Thoracic aorta (tissue), 2 donors: ENCODE measurements around the gene STX1B. TPM values are rescaled to one million over a fixed set of nuclear protein-coding genes. Genes with fewer than 3 reads are reported as not detected.
A peak's percentile ranks its signal among the peaks of the same experiment; 100 is the strongest.

Experiments
- ATAC-seq: fragments of 150-250 bp; one replicate; pipeline ENCODE4 v1.8.0; 2017; ENCODE audit warnings: low read depth; ENCODE audit not compliant: insufficient number of reproducible peaks, low FRiP score
- DNase-seq: peaks from one replicate; pipeline ENCODE4 v3.0.0-alpha.2; 2020; ENCODE audit warnings: low spot score
- H3K27ac ChIP-seq, 2 donors: fragments of 200-600 bp; sonication (generic); 1 replicate in 1 of 2; 2 replicates in 1 of 2; pipeline ENCODE4 v1.5.1; 2016; ENCODE audit warnings: mild to moderate bottlenecking in 2 of 2, moderate library complexity in 2 of 2
- H3K27me3 ChIP-seq: fragments of 200-600 bp; sonication (generic); replicated peaks from 2 replicates; pipeline ENCODE4 v1.6.0; 2016; ENCODE audit warnings: mild to moderate bottlenecking; ENCODE audit not compliant: insufficient read depth
- H3K36me3 ChIP-seq: fragments of 200-600 bp; sonication (generic); one replicate; pipeline ENCODE4 v1.5.1; 2016
- H3K4me1 ChIP-seq, 2 donors: fragments of 200-600 bp; sonication (generic); 1 replicate in 1 of 2; 2 replicates in 1 of 2; pipeline versions ENCODE4 v1.5.1 to v1.6.0; 2016; ENCODE audit warnings: low read depth in 2 of 2, mild to moderate bottlenecking in 1 of 2; ENCODE audit not compliant: control insufficient read depth in 1 of 2
- H3K4me3 ChIP-seq: fragments of 200-600 bp; sonication (generic); 2 replicates; pipeline ENCODE4 v1.5.1; 2016; ENCODE audit warnings: mild to moderate bottlenecking
- H3K9me3 ChIP-seq: fragments of 200-600 bp; sonication (generic); 2 replicates; pipeline ENCODE4 v1.5.1; 2016
- total RNA-seq, 2 donors: library from RNA; depleted of rRNA; stranded (reverse); fragments of >200 nt; gene quantifications; one replicate each; pipeline versions ENCODE4 v1.1.0 to v1.2.3, GENCODE V29; 2016
- TF ChIP-seq, protein P1 (sequence below): fragments of 200-600 bp; sonication (generic); IDR thresholded peaks from one replicate; pipeline ENCODE4 v1.5.1; 2019; ENCODE audit warnings: antibody characterized with exemption

The STX1B gene
- total RNA-seq, 2 donors from 2014 or later, result 0.68 to 1.6 TPM

DNA sequence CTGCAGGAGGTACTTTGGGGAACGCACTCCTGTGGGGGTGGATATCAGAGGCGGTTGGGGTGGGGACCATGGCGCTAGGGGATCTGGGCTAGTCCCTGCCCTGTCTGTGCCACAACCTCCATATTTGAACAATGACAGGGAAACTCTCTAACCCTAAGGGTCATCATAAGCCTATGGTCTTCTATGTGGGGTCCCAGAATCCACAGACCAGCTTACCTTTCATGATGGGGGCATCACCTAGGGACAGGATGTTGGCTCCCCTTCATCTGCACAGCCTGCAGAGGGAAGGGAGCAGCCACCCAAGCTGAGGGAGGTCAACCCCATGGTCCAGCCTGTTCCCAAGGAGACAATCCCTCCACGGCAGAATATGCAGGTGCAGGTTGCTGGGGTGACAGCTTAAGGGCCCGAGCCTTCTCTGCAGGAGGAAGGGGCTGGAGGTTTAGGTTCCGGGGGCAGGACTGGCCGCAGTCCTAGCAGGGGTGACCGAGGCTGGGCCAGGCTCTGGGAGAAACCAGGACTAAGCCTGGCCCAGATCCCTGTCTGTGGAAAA is 59.8 kb downstream of the STX1B start:
- no peaks in the 10 kb centered on the region for H3K27me3 ChIP-seq
- peak overlapping the region; percentile 100 for H3K4me3 ChIP-seq
- H3K9me3 ChIP-seq, result no peaks in the 10 kb centered on the region
- no peak for DNase-seq
- peak overlapping the region; percentile 89 to 97 for H3K27ac ChIP-seq
- peaks cover 25 to 46% of the 10 kb centered on the region in 2 donors for H3K4me1 ChIP-seq
- no peaks in the 10 kb centered on the region for H3K36me3 ChIP-seq
- ATAC-seq, result no peak
- TF ChIP-seq, protein P1, sequence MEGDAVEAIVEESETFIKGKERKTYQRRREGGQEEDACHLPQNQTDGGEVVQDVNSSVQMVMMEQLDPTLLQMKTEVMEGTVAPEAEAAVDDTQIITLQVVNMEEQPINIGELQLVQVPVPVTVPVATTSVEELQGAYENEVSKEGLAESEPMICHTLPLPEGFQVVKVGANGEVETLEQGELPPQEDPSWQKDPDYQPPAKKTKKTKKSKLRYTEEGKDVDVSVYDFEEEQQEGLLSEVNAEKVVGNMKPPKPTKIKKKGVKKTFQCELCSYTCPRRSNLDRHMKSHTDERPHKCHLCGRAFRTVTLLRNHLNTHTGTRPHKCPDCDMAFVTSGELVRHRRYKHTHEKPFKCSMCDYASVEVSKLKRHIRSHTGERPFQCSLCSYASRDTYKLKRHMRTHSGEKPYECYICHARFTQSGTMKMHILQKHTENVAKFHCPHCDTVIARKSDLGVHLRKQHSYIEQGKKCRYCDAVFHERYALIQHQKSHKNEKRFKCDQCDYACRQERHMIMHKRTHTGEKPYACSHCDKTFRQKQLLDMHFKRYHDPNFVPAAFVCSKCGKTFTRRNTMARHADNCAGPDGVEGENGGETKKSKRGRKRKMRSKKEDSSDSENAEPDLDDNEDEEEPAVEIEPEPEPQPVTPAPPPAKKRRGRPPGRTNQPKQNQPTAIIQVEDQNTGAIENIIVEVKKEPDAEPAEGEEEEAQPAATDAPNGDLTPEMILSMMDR, result no peak

DNA sequence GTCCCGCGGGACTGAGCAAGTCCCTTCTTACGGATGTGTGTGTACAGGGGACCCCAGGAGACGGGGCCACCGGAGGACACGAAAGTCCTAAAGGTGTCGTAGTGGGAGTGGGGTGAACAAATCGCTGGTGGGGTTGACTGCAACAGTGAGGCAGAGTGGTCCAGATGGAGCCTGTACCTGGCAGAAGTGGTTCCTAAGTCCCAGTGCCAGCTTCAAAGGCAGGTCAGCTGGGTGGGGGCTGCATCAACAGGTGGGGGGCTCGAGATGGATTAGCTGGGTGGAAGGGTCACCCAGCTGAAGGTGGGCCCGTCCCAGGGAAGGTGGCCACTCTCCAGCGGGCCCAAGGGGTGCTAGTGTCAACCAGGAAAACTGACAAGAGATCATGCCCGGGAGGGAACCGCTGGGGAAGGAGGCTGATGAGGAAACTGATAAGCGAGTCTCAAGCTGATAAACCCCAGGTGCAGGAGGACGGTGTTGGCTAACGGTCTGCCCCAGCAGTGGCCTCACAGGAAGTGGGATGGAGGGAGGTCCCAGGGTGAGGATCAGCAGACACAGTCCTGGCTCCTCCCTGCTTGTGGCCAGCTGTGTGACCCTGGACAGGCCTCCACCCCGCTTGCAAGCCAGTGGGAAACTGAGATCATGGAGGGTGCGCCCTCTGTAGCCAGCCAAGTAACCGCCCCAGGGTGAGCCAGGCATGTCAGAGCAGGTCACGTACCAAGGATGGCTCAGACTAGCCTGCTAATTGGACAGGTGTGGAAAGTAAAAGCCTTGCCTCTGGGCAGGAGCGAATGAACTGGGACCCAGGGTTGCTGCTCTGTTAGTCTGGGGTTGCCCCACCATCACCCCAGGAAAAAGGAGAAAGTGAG is 60.6 kb downstream of the STX1B start:
- ATAC-seq, result no peak
- H3K36me3 ChIP-seq, result no peaks in the 10 kb centered on the region
- no peak for DNase-seq
- TF ChIP-seq, protein P1, result no peak
- peak overlapping the region; percentile 89 to 97 for H3K27ac ChIP-seq
- H3K4me3 ChIP-seq, result peak overlapping the region; percentile 100
- H3K4me1 ChIP-seq, result peaks cover 25 to 46% of the 10 kb centered on the region in 2 donors
- no peaks in the 10 kb centered on the region for H3K9me3 ChIP-seq
- no peaks in the 10 kb centered on the region for H3K27me3 ChIP-seq

DNA sequence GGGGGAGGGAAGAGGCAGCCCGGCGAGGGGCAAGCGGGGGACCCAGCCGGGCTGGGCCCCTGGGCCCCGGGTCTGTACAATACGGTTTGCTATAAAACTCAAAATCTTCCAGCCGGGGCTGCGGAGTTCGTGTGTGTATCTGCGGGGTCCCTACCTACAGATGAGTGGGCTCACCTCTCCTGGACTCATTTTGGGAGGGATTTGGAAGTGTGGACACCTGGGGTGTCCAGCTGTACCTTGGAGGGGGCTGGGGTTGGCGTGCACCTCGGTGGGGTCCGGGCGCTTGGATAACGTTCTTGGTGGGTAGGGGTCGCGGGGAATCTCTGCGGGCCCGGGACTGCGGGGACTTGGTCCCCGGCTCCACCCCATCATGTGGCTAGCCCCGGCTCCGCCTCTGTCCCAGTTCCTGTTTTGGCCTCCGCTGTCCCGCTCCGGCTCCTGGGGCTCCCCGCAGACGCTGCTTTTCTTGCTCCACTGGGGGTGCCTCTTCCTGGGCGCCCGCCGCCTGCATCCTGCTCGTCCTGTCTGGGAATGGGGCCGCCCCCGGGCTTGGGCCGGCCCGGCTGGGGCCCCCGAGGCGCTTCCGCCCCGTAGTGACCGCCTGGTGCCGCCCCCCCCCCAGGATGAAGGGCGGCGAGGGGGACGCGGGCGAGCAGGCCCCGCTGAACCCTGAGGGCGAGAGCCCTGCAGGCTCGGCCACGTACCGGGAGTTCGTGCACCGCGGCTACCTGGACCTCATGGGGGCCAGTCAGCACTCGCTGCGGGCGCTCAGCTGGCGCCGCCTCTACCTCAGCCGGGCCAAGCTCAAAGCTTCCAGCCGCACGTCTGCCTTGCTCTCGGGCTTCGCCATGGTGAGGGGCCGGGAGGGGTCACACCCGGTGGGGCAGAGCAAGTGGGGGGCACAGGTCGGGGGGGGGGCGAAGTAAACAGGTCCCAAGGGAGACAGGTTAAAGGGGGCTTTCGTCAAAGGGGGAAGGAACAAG is 61.5 kb downstream of the STX1B start, which contains the start of gene ORAI3:
ORAI3 (plus strand) TSS at position 402 of the 983 bp plus-strand sequence; CDS start at position 624, 222 bp downstream.
- no peak for DNase-seq
- Histone ChIP-seq H3K4me1 (peaks cover 25 to 46% of the 10 kb centered on the region in 2 donors), H3K27ac (peak within 1 kb of the TSS; percentile 89 to 97), H3K4me3 (peak within 1 kb of the TSS; percentile 100), H3K36me3 (peaks cover 7% of the 10 kb centered on the region), H3K27me3 (no peaks in the 10 kb centered on the region), H3K9me3 (no peaks in the 10 kb centered on the region)
- ATAC-seq, result no peak
- TF ChIP-seq, protein P1, result no peak

DNA sequence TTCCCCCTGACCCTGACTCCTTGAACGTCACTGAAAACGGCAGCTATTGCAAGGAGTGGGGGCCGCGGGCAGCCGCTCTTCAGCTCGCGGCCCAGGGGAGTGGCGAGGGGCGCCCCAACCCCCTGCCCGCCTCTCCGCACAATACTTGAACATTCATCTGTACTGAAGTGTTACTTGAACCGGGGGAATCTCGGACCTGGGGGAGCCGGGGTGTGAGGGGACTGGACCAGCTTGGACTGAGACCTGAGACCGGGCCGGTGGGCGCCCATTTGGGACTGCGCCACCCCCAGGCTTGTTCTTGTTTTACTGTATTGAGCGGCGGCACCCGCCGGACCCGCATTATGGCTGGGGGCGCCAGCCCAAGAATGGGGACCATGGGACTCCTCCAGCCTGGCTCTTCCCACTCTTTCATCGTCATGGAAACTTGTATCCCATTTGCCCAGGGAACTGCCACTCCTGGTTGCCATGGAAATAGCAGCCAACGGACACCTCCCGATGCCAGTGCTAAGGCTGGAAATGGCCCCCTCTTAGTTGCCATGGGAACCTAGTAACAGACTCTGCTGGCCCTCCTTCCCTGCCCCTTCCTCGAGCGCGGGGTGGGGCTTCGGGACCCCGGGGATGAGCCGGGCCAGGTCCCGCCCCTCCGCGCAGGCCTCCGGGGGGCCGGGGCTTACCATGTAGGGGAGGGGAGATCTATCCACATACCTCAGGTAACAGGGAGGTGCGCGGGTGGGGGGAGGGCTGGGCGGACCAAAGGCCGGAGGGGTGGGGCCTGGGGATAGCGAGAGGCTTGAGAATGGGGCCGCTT is 62.4 kb downstream of the STX1B start:
- H3K27ac ChIP-seq, result peak overlapping the region; percentile 89 to 97
- peaks cover 7% of the 10 kb centered on the region for H3K36me3 ChIP-seq
- peaks cover 25 to 37% of the 10 kb centered on the region in 2 donors for H3K4me1 ChIP-seq
- peak; percentile 54 for ATAC-seq
- no peaks in the 10 kb centered on the region for H3K9me3 ChIP-seq
- H3K4me3 ChIP-seq, result peak overlapping the region; percentile 100
- DNase-seq, result peak; percentile 84
- no peaks in the 10 kb centered on the region for H3K27me3 ChIP-seq
- TF ChIP-seq, protein P1, result no peak
